Measurements from ENCODE around the gene BEAN1.

GRCh38 chr16:66427036-66427860 is at the start of gene BEAN1:
- TF ChIP-seq CTCF (IDR thresholded peaks at IDR 0.05 in 2 of 3, conservative IDR thresholded peaks at IDR 0.05 in 1 of 3; ENCODE audit: insufficient read depth in 2 of 3, low read depth in 1 of 3, low read length in 3 of 3) (no peak), SPI1 (IDR thresholded peaks at IDR 0.05; ENCODE audit: borderline replicate concordance, low read depth, low read length) (no peak), ATF2 (CRISPR knock-in tag; IDR thresholded peaks at IDR 0.05) (no peak), PBX2 (CRISPR knock-in tag; IDR thresholded peaks at IDR 0.05; ENCODE audit: low read depth) (no peak), PBX2 (tag; conservative IDR thresholded peaks at IDR 0.05; ENCODE audit: low read depth) (no peak), TCF7L2 (IDR thresholded peaks at IDR 0.05; ENCODE audit: low read depth, low read length) (no peak)

Data from K562 (cell line).